Muscle of back (tissue), 11 donors: ENCODE data around the gene HPRT1. TPM values are rescaled to one million over a fixed set of nuclear protein-coding genes. Genes with fewer than 3 reads are reported as not detected.

Source experiments
- DNase-seq, 3 donors: peaks; one replicate each; pipeline versions ENCODE4 v3.0.0 to v3.0.0-alpha.2; 2013
- polyA plus RNA-seq, 10 donors: library from polyadenylated mRNA; unstranded; fragments of 120-200 nt; gene quantifications; one replicate each; pipeline ENCODE4 v1.2.1, GENCODE V29; 2013; ENCODE audit not compliant: insufficient read length in 10 of 10

The HPRT1 gene
- polyA plus RNA-seq, 10 donors, result 23.9 to 36.5 (median 26.7) TPM

DNA sequence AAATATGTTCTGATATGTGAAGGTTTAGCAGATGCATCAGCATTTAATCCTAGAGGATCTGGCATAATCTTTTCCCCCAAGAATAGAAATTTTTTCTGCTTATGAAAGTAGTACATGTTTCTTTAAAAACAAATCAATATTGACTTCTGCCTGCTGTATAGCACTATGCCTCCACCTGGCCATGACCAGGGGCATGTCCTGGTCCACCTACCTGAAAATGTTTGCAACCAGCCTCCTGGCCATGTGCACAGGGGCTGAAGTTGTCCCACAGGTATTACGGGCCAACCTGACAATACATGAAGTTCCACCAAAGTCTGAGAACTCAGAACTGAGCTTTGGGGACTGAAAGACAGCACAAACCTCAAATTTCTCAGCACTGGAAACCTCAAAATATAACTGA is 10.0 kb downstream of the HPRT1 start:
- no peak for DNase-seq

GRCh38 chrX:134472041-134472440 is 12.1 kb downstream of the HPRT1 start:
- no peak for DNase-seq

GRCh38 chrX:134476284-134476683 is 16.3 kb downstream of the HPRT1 start:
- no peak for DNase-seq

GRCh38 chrX:134478374-134478773 is 18.4 kb downstream of the HPRT1 start:
- no peak for DNase-seq

DNA sequence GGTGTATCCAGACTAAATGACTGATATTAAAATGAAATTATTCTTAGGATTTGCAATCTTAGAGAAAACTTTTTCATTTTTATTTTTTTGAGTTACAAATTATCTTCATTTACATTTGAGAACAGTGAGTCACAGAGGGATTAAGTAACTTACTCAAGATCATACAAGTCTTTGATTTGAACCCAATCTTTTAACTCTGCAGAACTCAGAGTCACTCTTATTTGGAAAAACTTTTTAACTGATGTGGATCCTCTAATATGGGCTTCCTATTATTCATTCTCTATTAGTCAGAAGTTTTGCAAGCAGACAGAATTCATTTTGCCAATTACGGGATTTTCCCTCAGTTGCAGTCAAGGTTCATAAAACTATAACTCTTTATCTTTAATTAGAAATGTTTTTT is 20.1 kb downstream of the HPRT1 start:
- no peak for DNase-seq

DNA sequence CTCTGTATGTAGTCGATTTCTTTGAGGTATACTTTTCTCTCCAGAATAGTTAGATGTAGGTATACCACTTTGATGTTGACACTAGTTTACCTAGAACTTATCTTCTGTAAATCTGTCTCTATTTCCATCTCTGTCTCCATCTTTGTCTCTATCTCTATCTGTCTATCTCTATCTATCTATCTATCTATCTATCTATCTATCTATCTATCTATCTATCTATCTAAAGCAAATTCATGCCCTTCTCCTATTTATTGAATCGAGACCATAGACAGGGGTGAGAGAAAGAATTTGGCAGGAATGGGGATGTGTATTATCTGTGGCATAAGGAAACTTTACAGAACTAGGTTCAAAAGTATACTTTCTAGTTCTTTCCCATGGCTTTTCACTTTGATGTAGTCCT is 21.4 kb downstream of the HPRT1 start:
- no peak for DNase-seq

GRCh38 chrX:134482371-134482770 is 22.4 kb downstream of the HPRT1 start:
- no peak for DNase-seq

DNA sequence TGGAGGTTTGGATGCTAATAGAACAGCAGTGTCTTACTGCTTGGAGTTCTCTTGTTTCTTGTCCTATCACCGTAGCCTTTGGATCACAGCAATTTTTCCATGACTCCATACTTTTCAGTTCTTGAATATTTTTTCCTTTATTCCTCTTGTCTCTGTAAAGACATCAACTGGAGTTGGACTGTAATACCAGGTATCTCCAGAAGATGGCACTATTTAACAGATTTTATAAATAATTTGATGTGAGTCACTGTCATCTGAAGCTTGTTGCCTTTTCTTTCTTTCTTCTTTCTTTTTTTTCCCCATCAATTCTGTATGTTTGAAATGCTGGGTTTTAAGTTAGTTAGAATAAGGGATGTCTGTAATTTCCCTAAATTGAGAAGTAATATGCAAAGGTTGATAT is 24.1 kb downstream of the HPRT1 start:
- peak; percentile 52 to 71 (median 70) for DNase-seq

DNA sequence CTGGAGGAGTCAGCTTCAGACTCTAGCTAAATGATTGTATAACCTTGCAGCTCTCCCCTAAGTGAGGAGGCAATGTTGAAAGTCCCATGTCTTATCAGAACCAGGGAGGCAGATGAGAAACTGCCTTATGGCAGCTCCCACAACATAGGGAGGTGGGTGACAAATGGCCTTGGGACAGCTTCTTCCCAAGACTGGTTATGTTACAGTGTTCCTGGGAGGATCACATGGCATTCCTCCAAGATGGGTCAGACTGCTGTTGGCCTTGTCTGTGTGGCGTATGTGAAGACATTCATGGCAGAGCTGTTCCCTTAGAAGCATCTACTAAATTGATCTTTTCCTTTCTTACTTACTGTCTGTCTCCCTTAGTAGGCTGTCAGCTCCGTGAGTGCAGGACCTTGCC is 42.0 kb downstream of the HPRT1 start:
- no peak for DNase-seq

GRCh38 chrX:134502686-134503085 is 42.7 kb downstream of the HPRT1 start:
- no peak for DNase-seq

GRCh38 chrX:134512566-134512965 is 52.6 kb downstream of the HPRT1 start:
- peak in 1 of 3 donors; percentile 62 for DNase-seq

- no peak for DNase-seq
These were observed 53.1 kb downstream of the HPRT1 start for GRCh38 chrX:134513091-134513490.

DNA sequence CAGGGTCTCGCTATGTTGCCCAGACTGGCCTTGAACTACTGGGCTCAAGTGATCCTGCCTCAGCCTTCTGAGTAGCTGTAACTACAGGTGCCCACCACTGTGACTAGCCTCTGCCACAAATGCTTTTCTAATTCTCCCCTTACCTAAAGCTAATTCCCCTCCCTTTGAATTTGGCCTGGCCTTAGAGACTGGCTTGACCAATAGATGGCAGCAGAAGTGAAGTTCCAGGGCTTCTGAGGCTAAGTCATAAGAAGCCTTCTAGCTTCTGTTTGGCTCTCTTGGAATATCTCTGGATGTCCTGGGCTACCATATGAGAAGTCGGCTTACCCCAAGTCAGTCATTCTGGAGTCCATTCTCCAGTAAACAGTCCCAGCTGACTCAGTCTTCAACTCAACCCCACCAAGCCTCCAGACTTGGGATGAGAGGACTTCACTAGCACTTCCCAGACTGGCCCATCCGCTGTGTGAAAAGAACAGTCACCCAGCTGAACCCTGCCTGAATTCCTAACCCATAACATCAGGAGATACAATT is 61.0 kb downstream of the HPRT1 start:
- DNase-seq, result peak; percentile 30 to 57 (median 35)

DNA sequence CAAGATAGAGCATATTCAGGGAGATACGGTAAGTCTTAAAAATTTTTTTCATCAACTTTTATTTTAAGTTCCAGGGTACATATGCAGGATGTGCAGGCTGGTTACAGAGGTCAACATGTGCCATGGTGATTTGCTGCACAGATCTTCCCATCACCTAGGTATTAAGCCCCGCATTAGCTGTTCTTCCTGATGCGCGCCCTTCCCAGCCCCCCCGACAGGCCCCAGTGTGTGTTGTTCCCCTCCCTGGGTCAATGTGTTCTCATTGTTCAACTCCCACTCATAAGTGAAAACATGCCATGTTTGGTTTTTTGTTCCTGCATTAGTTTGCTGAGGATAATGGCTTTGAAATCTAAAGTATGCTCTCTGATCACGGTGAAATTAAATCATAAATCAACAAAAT is 64.2 kb downstream of the HPRT1 start:
- DNase-seq, result no peak

DNA sequence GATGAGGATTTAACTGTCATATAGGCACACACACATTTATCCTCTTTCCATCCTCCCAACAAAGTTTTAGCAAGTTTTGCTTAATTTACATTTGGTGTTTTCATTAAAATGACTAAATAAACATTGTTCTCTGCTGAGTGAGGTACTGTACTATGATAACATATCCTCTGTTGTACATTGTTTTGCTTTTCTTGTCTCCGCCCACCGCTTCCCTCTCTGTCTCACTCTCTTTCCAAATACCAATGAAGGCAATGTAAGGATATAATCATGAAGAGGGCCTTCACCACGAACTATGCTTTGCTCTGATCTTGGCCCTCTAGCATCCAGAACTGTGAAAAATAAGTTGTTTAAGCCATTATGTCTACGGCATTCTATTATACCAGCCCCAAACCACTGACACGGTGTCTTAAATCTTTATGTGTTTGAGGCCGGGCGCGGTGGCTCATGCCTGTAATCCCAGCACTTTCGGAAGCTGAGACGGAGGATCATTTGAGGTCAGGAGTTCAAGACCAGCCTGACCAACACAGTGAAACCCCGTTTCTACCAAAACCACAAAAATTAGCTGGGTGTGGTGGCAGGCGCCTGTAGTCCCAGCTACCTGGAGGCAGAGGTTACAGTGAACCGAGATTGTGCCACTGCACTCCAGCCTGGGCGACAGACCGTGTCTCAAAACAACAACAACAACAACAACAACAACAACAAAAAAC is 65.3 kb downstream of the HPRT1 start:
- DNase-seq, result no peak

DNA sequence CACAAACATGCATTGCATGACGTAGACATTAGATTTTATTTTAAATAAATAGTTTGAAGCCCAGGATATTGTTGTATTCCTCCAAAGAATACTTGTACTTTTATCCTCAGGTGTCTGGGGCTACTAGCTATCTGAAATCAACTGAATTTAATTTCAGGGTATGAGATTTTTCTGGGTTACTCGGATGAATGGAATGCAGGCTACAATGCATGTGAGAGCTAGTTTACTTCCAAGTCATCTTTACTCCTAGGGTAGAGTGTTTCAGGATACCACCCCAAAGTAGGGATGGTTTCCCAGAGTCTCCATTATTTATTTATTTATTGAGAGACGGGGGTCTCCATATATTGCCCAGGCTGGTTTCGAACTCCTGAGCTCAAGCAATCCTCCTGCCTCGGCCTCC is 66.4 kb downstream of the HPRT1 start:
- no peak for DNase-seq

- DNase-seq, result no peak
These were observed 69.0 kb downstream of the HPRT1 start for GRCh38 chrX:134528960-134529359.

GRCh38 chrX:134529481-134529880 is 69.5 kb downstream of the HPRT1 start:
- no peak for DNase-seq

GRCh38 chrX:134530845-134531244 is 70.9 kb downstream of the HPRT1 start:
- no peak for DNase-seq

GRCh38 chrX:134533352-134533751 is 73.4 kb downstream of the HPRT1 start:
- no peak for DNase-seq

- no peak for DNase-seq
These were observed 74.0 kb downstream of the HPRT1 start for GRCh38 chrX:134533952-134534351.

DNA sequence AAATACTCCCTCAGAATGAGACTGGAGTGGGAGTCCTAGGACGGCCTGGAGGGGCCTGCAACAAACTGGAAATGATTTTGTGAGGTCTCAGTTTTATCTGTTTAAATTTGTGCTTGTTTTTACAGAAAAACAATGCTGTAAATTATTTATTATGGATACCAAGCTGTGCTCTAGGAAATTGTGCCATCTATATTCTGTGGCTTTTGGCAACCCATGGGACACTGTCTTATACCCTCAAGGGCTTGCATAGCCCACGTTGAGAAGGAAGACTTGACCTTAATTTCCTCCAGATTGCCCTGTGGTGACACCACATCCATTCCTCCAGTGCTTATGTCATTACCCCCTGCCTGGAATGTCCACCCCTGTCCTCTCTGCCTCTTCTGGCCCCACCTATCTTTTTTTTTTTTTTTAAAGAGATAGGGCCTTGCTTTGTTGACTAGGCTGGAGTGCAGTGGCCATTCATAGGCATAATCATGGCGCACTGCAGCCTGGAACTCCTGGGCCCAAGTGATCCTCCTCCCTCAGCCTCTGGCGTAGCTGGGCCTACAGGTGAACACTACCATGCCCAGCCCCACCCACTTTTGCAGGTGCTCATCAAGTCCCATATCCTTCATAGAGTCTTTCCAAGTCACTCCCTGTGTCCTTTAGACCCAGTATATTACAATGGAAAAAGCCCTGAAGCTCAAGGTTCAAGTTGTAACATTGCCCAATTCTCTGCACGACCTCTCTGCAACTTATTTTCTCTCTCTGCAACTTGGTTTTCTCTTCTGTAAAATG is 77.4 kb downstream of the HPRT1 start:
- no peak for DNase-seq

GRCh38 chrX:134538316-134538715 is 78.4 kb downstream of the HPRT1 start:
- no peak for DNase-seq
